Measurements from ENCODE around the gene PDLIM1.

Gene PDLIM1

GRCh38 chr10:95196046-95196445 lies 94.8 kb downstream of the PDLIM1 start:
- DNase-seq, result no peak

GRCh38 chr10:95193944-95194343 lies 96.9 kb downstream of the PDLIM1 start, which contains the start of gene ACSM6:
ACSM6 (plus strand) TSS chr10:95194238; CDS start chr10:95194486, 248 bp downstream.
- no peak for DNase-seq

GRCh38 chr10:95188593-95188992 lies 102.2 kb downstream of the PDLIM1 start:
- DNase-seq, result no peak

- no peak for DNase-seq
These were observed 103.2 kb downstream of the PDLIM1 start for GRCh38 chr10:95187617-95188016.
